ENCODE data around the gene DUOX1.

Gene DUOX1

GRCh38 chr15:45144775-45145174 is 15.0 kb downstream of the DUOX1 start:
- Histone ChIP-seq H3K27ac (no peak overlapping the region), H3K4me3 (no peak overlapping the region)
- no peak for TF ChIP-seq CTCF (IDR thresholded peaks at IDR 0.05)
- no peak for DNase-seq (ENCODE audit: low spot score)

DNA sequence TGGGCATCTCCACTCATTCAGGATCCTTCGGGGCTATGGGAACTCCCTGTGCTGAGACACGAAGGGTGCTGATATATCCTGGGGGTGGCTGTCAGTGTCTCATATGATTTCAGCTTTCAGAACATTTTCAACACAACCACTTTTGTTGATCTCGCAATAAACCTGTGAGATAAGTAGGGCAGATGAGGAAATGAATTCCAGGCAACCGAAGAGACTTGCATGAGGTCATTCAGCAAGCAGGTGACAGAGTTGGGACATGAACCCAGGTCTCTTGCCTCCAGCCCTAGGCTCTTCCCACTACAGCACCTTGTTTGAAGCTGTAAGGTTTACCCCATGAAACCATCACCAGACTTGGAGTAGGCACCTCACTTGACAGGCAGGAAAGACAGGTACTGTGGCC is 16.6 kb downstream of the DUOX1 start:
- DNase-seq (ENCODE audit: low spot score), result no peak
- no peak for TF ChIP-seq CTCF (IDR thresholded peaks at IDR 0.05)

GRCh38 chr15:45147606-45148005 is 17.8 kb downstream of the DUOX1 start:
- DNase-seq (ENCODE audit: low spot score), result no peak
- no peak overlapping the region for H3K27ac ChIP-seq
- TF ChIP-seq CTCF (IDR thresholded peaks at IDR 0.05), result no peak
- no peak overlapping the region for H3K4me3 ChIP-seq

More for the DNA sequence above, 16.6 kb downstream of the DUOX1 start:
- Histone ChIP-seq H3K4me3 (no peak overlapping the region), H3K27ac (no peak overlapping the region)

GRCh38 chr15:45148076-45149059 is 18.6 kb downstream of the DUOX1 start:
- no peak for DNase-seq (ENCODE audit: low spot score)
- no peak for TF ChIP-seq CTCF (IDR thresholded peaks at IDR 0.05)
- H3K27ac ChIP-seq, result no peak overlapping the region

GRCh38 chr15:45149060-45149459 is 19.3 kb downstream of the DUOX1 start:
- DNase-seq (ENCODE audit: low spot score), result no peak
- Histone ChIP-seq H3K27ac (no peak overlapping the region), H3K4me3 (no peak overlapping the region)
- TF ChIP-seq CTCF (IDR thresholded peaks at IDR 0.05), result no peak

More at GRCh38 chr15:45148076-45149059, 18.6 kb downstream of the DUOX1 start:
- H3K4me3 ChIP-seq, result no peak overlapping the region

DNA sequence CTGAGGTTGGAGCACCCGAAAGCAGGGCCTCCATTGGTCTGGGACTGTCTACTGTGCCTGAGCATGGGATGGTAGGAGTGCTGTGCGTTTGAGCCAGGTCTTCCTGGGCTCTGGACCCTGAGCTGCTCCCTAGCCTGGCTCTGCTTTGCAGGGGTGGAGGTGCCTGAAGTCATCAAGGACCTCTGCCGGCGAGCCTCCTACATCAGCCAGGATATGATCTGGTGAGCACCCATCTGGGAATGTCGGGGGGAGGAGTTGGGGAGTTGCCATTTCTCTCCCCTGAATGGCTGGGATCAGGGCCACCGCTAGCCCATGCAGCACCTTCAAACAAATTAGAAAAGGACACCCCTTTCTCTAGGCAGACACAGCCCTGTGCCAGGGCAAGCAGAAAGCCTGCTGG is 20.7 kb downstream of the DUOX1 start:
- no peak for DNase-seq (ENCODE audit: low spot score)
- no peak overlapping the region for H3K27ac ChIP-seq
- TF ChIP-seq CTCF (IDR thresholded peaks at IDR 0.05), result no peak
- no peak overlapping the region for H3K4me3 ChIP-seq

GRCh38 chr15:45150997-45151396 is 21.2 kb downstream of the DUOX1 start:
- Histone ChIP-seq H3K27ac (no peak overlapping the region), H3K4me3 (no peak overlapping the region)
- TF ChIP-seq CTCF (IDR thresholded peaks at IDR 0.05), result no peak
- no peak for DNase-seq (ENCODE audit: low spot score)

All from coronary artery (tissue), 2 donors.